ENCODE data around the gene CFD. TPM values are rescaled to one million over a fixed set of nuclear protein-coding genes. Genes with fewer than 3 reads are reported as not detected.

The CFD gene
- polyA plus RNA-seq, 1 of the 3 experiments (the other 2 are of a cell fraction), result 2.5 TPM

- CTCF ChIA-PET, result interaction anchor here (0.6 to 3.9 kb wide), 2 partner anchors 13 to 910 kb away, joined by 3 to 12 read pairs; no protein-coding TSS in a partner anchor
- peaks cover 10 to 41% of the 10 kb centered on the region in 2 experiments for H3K36me3 ChIP-seq (replicated peaks in 1 of 2; ENCODE audit: control insufficient read depth in 1 of 2, insufficient read depth in 2 of 2, low read length in 1 of 2)
Observed at GRCh38 chr19:876780-877314, 17.4 kb downstream of the CFD start.

More at GRCh38 chr19:876780-877314, 17.4 kb downstream of the CFD start:
- H3K4me3 ChIP-seq (ENCODE audit: low read depth in 2 of 2, low read length in 1 of 2), result no peak overlapping the region
- peaks cover 11% of the 10 kb centered on the region for H3F3A ChIP-seq (replicated peaks; ENCODE audit: insufficient read depth)
- no peaks in the 10 kb centered on the region for H4K20me1 ChIP-seq (ENCODE audit: insufficient read depth)
- H3K4me1 ChIP-seq (ENCODE audit: control insufficient read depth in 1 of 2, insufficient read depth in 2 of 2, low read depth in 1 of 2, low read length in 1 of 2), result peaks cover 0 to 4% of the 10 kb centered on the region in 2 experiments; a peak in 1 of 4 replicates
- POLR2A ChIA-PET, result interaction anchor here (0.5 kb wide), 1 partner anchor 179 kb away, joined by 3 read pairs; no protein-coding TSS in a partner anchor
- no peak overlapping the region for H3K9ac ChIP-seq
- 92% methylated on average over 20 of the region's 29 CpGs for WGBS (ENCODE audit: low lambda C conversion rate)
- H2AFZ ChIP-seq (ENCODE audit: low read depth), result no peak overlapping the region
- no peak overlapping the region for H3K4me2 ChIP-seq
- DNase-seq, result no peak
- H3K27me3 ChIP-seq (ENCODE audit: insufficient read depth), result no peaks in the 10 kb centered on the region
- no peak overlapping the region for H3K27ac ChIP-seq (ENCODE audit: low read depth in 2 of 2, low read length in 1 of 2)
- TF ChIP-seq SMC3 (IDR thresholded peaks at IDR 0.05; ENCODE audit: low read depth, low read length) (no peak), PBX3 (IDR thresholded peaks at IDR 0.05) (no peak), RFX5 (IDR thresholded peaks at IDR 0.05; ENCODE audit: low read length) (no peak), CTCF (IDR thresholded peaks at IDR 0.05) (no peak), MEF2A (IDR thresholded peaks at IDR 0.05; ENCODE audit: borderline replicate concordance, low read depth) (no peak), POLR2AphosphoS5 (IDR thresholded peaks at IDR 0.05; ENCODE audit: low read depth, low read length) (no peak), ELF1 (IDR thresholded peaks at IDR 0.05) (no peak), REST (IDR thresholded peaks at IDR 0.05; ENCODE audit: low read depth, low read length) (no peak), YY1 (IDR thresholded peaks at IDR 0.05; ENCODE audit: low read depth) (no peak), GABPA (IDR thresholded peaks at IDR 0.05; ENCODE audit: low read depth) (no peak), NFIC (IDR thresholded peaks at IDR 0.05; ENCODE audit: borderline replicate concordance) (no peak), CHD2 (IDR thresholded peaks at IDR 0.05; ENCODE audit: low read length, partially characterized antibody) (no peak), MAX (IDR thresholded peaks at IDR 0.05; ENCODE audit: low read depth) (no peak), TCF12 (IDR thresholded peaks at IDR 0.05) (no peak), USF2 (IDR thresholded peaks at IDR 0.05; ENCODE audit: borderline replicate concordance, low read depth, low read length) (no peak), ZBTB33 (IDR thresholded peaks at IDR 0.05; ENCODE audit: borderline replicate concordance, low read depth) (no peak), JUND (IDR thresholded peaks at IDR 0.05) (no peak)
- H3K9me3 ChIP-seq, result no peaks in the 10 kb centered on the region
- H3K79me2 ChIP-seq (ENCODE audit: insufficient read depth), result no peaks in the 10 kb centered on the region
- no peaks in the 10 kb centered on the region for H3K9me2 ChIP-seq

Measured in SK-N-SH (cell line).